SIG-M5 treated with dmso at 0.1 percent for 504 hours (cell line): ENCODE results near the gene ARHGEF25.
"Not testable (repeated sequence)": the region's sequence is repeated elsewhere in the genome, so short reads cannot be mapped to it uniquely, and the experiment has no call there.

Source experiments
- DNase-seq: peaks from one replicate; lab custom pipeline; 2025; ENCODE audit not compliant: unreplicated experiment; lab: John Stamatoyannopoulos, UW

Gene ARHGEF25

GRCh38 chr12:57611108-57611826 lies at the start of gene ARHGEF25:
Gene ARHGEF25 (plus strand): TSS chr12:57611435. CDS start chr12:57611895, 460 bp downstream.
- no peak for DNase-seq

DNA sequence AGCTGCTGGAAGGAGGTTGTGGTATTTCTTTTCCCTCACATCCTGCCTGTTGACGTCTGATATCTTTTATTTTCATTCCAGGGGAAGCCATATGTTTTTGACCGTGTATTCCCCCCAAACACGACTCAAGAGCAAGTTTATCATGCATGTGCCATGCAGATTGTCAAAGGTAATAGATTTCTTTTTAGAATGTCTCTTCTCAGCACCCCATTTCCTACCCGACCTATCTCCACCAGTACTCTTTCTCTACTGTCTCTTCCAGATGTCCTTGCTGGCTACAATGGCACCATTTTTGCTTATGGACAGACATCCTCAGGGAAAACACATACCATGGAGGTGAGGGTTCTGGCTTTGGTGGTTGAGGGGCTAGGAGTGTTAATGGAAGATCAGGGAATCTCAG lies 47.9 kb upstream of the ARHGEF25 start:
- no peak for DNase-seq

GRCh38 chr12:57564178-57564740 lies 47.0 kb upstream of the ARHGEF25 start:
- DNase-seq, result no peak

- no peak for DNase-seq
Observed at GRCh38 chr12:57568838-57569237, 42.4 kb upstream of the ARHGEF25 start.

GRCh38 chr12:57569858-57570257 lies 41.4 kb upstream of the ARHGEF25 start:
- DNase-seq, result no peak

DNA sequence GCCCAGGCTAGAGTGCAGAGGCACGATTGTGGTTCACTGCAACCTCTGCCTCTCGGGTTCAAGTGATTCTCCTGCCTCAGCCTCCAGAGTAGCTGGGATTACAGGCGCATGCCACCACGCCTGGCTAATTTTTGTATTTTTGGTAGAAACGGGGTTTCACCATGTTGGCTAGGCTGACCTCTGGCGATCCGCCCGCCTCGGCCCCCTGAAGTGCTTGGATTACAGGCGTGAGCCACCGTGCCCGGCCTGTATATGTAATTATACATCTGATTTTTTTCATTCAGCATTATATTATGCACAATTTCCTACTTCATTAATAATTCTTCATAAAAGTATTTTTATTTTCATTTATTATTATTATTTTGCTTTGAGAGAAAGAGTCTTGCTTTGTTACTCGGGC lies 40.8 kb upstream of the ARHGEF25 start:
- DNase-seq, result not testable (repeated sequence)

GRCh38 chr12:57571926-57572762 lies 39.1 kb upstream of the ARHGEF25 start:
- no peak for DNase-seq

- DNase-seq, result no peak
Observed at GRCh38 chr12:57574795-57575194, 36.4 kb upstream of the ARHGEF25 start.

DNA sequence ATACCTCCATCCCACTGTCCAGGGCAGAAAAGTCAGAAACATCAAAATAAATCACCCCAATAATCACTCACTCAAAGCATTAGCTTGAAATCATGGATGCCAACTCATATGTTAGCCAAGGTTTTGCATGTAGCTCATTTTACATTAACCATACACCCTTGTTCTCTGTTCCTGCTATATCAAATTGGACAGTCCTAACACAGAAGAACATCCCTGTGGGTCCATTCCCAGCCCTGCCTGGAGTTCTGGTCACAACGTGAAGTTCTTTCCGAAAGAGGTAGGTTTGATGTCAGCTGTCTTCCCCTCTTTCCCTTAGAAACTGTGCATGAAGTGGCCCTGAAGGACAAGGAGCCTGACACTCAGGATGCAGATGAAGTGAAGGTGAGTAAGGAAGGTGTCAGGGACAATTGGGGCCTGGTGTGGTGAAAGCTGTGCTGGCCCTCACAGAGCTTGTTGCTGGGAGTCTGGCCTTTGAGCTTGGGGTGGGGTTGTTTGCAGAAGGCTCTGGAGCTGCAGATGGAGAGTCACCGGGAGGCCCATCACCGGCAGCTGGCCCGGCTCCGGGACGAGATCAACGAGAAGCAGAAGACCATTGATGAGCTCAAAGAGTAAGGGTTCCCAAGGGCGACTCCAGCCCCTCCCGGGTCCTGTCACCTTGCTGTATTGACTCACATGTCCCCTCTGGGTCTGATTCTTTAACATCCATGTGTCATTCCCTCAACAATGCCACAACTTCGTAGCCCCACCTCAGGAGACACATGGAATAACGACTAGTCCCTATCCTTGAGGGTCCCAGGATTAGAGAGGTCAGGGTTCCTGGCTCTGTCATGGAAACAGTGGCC lies 35.2 kb upstream of the ARHGEF25 start:
- no peak for DNase-seq

DNA sequence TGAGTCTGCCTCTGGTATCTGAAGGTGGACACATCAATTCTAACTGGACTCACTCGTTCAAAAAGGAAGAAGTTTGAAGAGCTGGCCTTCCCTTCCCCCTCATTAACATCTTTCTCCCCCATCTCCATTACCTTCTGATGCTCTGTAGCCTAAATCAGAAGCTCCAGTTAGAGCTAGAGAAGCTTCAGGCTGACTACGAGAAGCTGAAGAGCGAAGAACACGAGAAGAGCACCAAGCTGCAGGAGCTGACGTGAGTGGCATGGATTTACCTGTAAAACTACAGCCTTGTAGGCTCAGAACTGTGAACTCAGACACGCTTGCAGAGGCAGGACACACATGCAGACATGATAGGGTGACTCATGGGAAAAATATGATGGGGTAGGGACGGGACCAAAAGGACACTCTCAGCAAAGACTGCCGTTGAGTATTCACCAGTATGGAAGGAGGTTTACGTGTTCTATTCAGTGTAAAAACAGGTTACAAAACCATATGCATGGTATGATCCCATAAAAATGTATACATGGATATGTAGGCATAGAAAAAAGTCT lies 34.5 kb upstream of the ARHGEF25 start:
- no peak for DNase-seq

DNA sequence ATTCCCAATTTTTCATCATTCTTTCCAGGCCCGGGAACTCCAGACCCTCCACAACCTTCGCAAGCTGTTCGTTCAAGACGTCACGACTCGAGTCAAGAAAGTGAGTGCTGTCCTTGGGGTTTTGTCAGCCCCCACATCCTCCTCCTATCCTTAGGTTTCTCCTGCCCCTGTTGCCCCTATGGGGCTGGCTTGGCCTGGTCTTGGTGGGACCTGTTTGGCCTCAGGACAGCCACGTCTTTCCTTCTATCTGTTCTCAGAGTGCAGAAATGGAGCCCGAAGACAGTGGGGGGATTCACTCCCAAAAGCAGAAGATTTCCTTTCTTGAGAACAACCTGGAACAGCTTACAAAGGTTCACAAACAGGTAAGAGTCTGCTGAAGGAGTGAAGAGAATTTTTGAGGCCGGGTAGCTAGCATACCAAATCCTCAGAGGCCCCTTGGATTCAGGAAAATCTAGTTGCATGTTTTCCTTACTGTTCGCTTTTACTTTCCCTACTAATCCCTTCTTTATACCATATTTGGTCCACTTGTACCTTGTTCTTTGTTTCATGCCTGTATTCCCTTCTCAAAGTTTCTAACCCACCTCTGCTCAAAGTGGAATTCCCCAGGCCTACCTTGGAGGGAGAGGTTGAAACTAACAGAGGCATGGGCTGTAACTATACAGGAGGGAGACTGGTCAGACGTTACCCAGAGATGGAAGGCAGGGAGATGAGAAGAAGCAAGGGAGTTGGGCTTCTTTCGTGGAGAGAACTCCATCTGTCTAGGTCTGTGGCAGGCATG lies 33.1 kb upstream of the ARHGEF25 start:
- DNase-seq, result no peak

- no peak for DNase-seq
Observed at GRCh38 chr12:57579011-57579410, 32.2 kb upstream of the ARHGEF25 start.

DNA sequence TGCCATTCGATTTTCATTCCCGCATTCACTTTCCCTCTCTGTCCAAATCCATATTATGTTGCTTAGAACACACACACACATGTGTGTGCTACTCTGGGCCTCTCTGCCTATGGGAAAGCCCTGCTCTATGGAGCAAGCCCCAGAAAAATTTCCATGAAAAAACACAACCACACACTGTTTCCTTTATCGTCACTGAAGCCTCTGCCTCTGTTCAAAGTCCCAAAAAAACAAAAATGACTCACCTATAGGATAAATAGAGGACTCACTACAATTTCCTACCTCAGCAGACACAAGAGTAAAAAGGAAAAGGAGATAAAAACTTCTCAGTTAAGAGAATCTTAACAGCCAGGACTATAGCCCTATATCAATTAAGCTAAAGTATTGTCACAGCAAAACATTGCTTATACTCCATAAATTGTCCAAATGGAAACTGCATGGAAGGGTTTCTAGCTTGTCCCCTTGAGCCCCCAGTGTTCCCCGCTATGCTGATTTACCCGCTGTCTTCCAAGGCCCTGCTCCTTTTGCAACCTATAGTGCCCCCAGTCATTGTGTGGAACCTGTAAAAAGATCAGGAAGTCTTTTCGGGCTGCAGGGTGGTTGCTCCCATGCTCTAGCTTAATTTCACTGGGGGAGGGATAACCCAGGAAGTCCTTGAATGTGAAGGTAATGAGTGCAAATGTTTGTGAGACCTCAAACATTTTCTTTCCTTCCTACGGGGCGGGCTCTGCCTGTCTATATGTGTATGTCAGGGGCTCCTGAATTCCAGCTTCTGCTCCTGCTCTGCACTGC lies 31.4 kb upstream of the ARHGEF25 start:
- no peak for DNase-seq

GRCh38 chr12:57580466-57580795 lies 30.8 kb upstream of the ARHGEF25 start:
- no peak for DNase-seq

DNA sequence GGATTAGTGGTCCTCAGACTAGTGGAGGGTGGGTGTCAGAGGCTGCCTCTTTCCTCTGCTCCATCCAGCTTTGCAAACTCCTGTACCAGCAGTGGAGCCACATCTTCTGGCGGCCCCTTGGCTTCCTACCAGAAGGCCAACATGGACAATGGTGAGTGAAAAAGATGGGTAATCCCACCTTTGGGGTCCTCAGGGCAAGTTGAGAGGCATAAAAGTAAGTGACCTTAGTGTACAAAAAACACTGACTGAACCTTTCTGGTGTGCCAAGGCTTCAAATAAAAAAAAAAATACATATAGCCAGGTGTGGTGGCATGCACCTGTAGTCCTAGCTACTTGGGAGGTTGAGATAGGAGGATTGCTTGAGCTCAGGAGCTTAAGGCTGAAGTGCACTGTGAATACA lies 29.4 kb upstream of the ARHGEF25 start:
- no peak for DNase-seq

DNA sequence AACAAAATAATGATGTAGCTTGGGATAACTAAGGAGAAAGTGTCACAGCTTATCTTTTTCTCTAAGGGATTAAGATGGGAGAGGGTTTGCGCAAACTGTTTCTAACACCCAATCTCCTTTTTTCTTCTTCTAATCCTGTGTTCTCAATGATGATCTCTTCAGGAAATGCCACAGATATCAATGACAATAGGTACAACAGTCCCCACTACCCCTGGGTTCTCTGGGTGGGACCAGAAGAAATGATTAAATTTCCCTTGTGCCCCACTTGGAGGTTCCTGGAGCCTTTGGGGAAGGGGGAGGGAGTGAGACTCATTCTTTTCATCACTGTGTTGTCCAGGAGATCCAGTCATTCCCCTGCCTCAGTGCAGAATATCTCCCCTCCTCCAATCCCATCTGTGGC lies 28.8 kb upstream of the ARHGEF25 start:
- DNase-seq, result no peak

DNA sequence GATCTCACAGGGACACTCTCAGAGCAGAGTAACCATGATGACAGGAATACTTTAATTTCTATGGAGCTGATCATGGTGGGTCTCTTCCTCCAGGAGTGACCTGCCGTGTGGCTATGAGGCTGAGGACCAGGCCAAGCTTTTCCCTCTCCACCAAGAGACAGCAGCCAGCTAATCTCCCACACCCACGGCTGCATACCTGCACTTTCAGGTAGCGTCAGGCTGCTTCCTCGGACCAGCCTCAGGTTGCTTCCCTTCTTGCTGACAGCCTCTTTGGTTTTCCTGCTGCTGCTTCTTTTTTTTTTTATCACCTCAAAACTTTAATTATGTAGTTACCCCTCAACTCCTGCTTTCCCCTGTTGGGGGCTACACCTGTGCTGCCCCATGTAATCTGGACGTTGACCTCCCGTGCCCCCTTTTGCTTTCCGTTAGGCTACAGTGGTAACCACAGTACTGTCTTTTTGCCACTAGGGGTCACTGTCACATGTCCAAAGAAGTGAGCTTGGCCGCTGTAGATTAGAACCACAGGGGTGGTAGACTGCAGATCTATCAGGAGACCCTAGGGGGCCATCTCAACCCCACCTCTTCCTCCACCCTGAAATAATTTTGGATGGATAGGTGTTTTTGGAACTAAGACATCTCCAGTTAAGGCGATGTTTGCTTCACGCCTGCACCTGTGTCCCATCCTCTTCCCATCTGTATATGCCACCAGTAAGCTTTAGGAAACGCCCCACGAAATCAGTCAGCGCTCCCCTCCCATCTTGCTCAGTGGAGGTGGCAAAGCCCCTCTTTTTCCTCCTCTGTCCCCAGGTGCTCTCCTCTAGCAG lies 28.0 kb upstream of the ARHGEF25 start:
- peak; percentile 86 for DNase-seq

DNA sequence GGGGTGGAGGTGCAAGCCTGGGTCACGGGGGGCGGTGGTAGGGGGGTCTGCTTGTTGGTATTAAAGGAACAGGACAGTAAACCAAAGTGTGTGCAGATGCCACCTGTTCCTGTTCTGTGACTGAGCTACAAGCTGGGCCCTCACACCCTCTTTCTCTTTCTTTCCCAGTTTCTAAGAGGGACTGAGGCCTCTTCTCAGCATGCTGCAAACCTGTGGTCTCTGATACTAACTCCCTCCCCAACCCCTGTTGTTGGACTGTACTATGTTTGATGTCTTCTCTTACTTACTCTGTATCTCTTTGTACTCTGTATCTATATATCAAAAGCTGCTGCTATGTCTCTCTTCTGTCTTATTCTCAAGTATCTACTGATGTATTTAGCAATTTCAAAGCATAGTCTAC lies 27.2 kb upstream of the ARHGEF25 start:
- DNase-seq, result no peak

DNA sequence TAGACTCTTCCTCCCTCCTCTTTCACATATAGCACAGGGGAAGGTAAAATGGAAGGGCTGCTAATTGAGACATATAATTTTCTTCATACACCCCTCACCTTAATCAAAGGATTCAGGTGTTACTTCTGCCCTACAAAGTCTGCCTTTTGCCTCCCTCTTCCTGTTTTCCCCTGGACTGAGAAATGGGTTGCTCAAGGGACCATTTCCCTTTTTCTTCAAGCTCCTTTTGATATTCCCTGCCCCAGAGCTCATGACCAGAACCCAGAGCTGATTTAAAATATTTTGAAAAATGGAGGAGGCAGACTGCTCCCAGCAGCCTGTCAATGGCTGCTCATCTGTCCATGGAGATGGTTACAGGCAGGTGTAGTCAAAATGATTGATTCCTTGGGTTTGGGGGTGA lies 26.5 kb upstream of the ARHGEF25 start:
- peak; percentile 61 for DNase-seq
